Glutamatergic neuron (in vitro differentiated cells): Measurements from ENCODE around the gene PDCD4. TPM values are rescaled to one million over a fixed set of nuclear protein-coding genes. Genes with fewer than 3 reads are reported as not detected.
A peak's percentile ranks its signal among the peaks of the same experiment; 100 is the strongest.
"Not testable (repeated sequence)": the region's sequence is repeated elsewhere in the genome, so short reads cannot be mapped to it uniquely, and the experiment has no call there.

ENCODE experiments used
- DNase-seq: peaks from one replicate; pipeline ENCODE4 v3.0.0; 2022
- H3K27ac Mint-ChIP-seq: one replicate; pipeline ENCODE4 v1.8.0; 2020; ENCODE audit warnings: mild to moderate bottlenecking, mixed read lengths, inconsistent platforms; ENCODE audit not compliant: unreplicated experiment
- H3K27me3 Mint-ChIP-seq: one replicate; pipeline ENCODE4 v1.8.0; 2020; ENCODE audit warnings: mild to moderate bottlenecking, moderate library complexity, mixed read lengths, inconsistent platforms; ENCODE audit not compliant: unreplicated experiment
- H3K36me3 Mint-ChIP-seq: one replicate; pipeline ENCODE4 v1.8.0; 2020; ENCODE audit warnings: mild to moderate bottlenecking, mixed read lengths, inconsistent platforms; ENCODE audit not compliant: unreplicated experiment
- H3K4me1 Mint-ChIP-seq: one replicate; pipeline ENCODE4 v1.8.0; 2020; ENCODE audit warnings: mild to moderate bottlenecking, low read depth, mixed read lengths, inconsistent platforms; ENCODE audit not compliant: unreplicated experiment
- H3K4me3 Mint-ChIP-seq: one replicate; pipeline ENCODE4 v1.8.0; 2020; ENCODE audit warnings: mild to moderate bottlenecking, mixed read lengths, inconsistent platforms; ENCODE audit not compliant: unreplicated experiment
- H3K9me3 Mint-ChIP-seq: one replicate; pipeline ENCODE4 v1.8.0; 2020; ENCODE audit warnings: mild to moderate bottlenecking, moderate library complexity, mixed read lengths, inconsistent platforms; ENCODE audit not compliant: unreplicated experiment
- CTCF ChIP-seq: fragments of 200-600 bp; sonication (generic); IDR thresholded peaks from one replicate; pipeline ENCODE4 v1.5.0; 2021; ENCODE audit not compliant: partially characterized antibody, unreplicated experiment
- total RNA-seq: library from RNA; stranded (reverse); fragmentation: NEBNext Ultra II Directional; extraction: Animal tissue kit (Norgen Biotek cat#: 25700); gene quantifications from one replicate; pipeline ENCODE4 v1.2.1, GENCODE V29; 2021; ENCODE audit not compliant: unreplicated experiment

The PDCD4 gene
- total RNA-seq, 1 donor from 2014 or later: 149 TPM

- H3K9me3 Mint-ChIP-seq: peaks cover 11% of the 10 kb centered on the region
- peaks cover 49% of the 10 kb centered on the region for H3K4me1 Mint-ChIP-seq
- H3K27me3 Mint-ChIP-seq: peaks cover 16% of the 10 kb centered on the region
- peak overlapping the region; percentile 70 for H3K27ac Mint-ChIP-seq
- TF ChIP-seq CTCF: no peak
- H3K36me3 Mint-ChIP-seq: no peaks in the 10 kb centered on the region
- no peak overlapping the region for H3K4me3 Mint-ChIP-seq
- DNase-seq: no peak
Measured at GRCh38 chr10:110863956-110864355, 7.8 kb upstream of the PDCD4 start.

GRCh38 chr10:110864662-110865140 lies 7.0 kb upstream of the PDCD4 start:
- no peak for DNase-seq
- H3K4me3 Mint-ChIP-seq: peak overlapping the region; percentile 17
- no peak for TF ChIP-seq CTCF
- H3K4me1 Mint-ChIP-seq: peaks cover 54% of the 10 kb centered on the region
- H3K27me3 Mint-ChIP-seq: peaks cover 14% of the 10 kb centered on the region
- H3K36me3 Mint-ChIP-seq: no peaks in the 10 kb centered on the region
- H3K27ac Mint-ChIP-seq: peak overlapping the region; percentile 89
- H3K9me3 Mint-ChIP-seq: peaks cover 11% of the 10 kb centered on the region

GRCh38 chr10:110865186-110865808 lies 6.4 kb upstream of the PDCD4 start:
- peaks cover 53% of the 10 kb centered on the region for H3K4me1 Mint-ChIP-seq
- peaks cover 14% of the 10 kb centered on the region for H3K9me3 Mint-ChIP-seq
- H3K27me3 Mint-ChIP-seq: peaks cover 9% of the 10 kb centered on the region
- peak overlapping the region; percentile 50 for H3K4me3 Mint-ChIP-seq
- DNase-seq: no peak
- peak overlapping the region; percentile 89 for H3K27ac Mint-ChIP-seq
- TF ChIP-seq CTCF: no peak
- H3K36me3 Mint-ChIP-seq: no peaks in the 10 kb centered on the region

GRCh38 chr10:110865809-110866482 lies 5.8 kb upstream of the PDCD4 start:
- peak overlapping the region; percentile 89 for H3K27ac Mint-ChIP-seq

GRCh38 chr10:110867011-110867806 lies 4.5 kb upstream of the PDCD4 start:
- peaks cover 51% of the 10 kb centered on the region for H3K4me1 Mint-ChIP-seq
- H3K4me3 Mint-ChIP-seq, H3K36me3 Mint-ChIP-seq, DNase-seq: not testable (repeated sequence)
- peak overlapping the region; percentile 65 for H3K27ac Mint-ChIP-seq
- peaks cover 13% of the 10 kb centered on the region for H3K9me3 Mint-ChIP-seq
- peaks cover 14% of the 10 kb centered on the region for H3K27me3 Mint-ChIP-seq

More at GRCh38 chr10:110865809-110866482, 5.8 kb upstream of the PDCD4 start:
- Mint-ChIP-seq H3K4me3 (no peak overlapping the region), H3K4me1 (peaks cover 53% of the 10 kb centered on the region), H3K9me3 (peaks cover 13% of the 10 kb centered on the region), H3K27me3 (peaks cover 11% of the 10 kb centered on the region), H3K36me3 (no peaks in the 10 kb centered on the region)
- no peak for TF ChIP-seq CTCF
- DNase-seq: no peak
